CD4-positive, alpha-beta T cell treated with Interleukin-12 subunit alpha and Interleukin-12 subunit beta, for 1 hour (primary cell): ENCODE results near the gene ZNRF3.

Experiments
- DNase-seq: peaks from one replicate; pipeline ENCODE4 v3.0.0-alpha.2; 2020

ZNRF3 gene

DNA sequence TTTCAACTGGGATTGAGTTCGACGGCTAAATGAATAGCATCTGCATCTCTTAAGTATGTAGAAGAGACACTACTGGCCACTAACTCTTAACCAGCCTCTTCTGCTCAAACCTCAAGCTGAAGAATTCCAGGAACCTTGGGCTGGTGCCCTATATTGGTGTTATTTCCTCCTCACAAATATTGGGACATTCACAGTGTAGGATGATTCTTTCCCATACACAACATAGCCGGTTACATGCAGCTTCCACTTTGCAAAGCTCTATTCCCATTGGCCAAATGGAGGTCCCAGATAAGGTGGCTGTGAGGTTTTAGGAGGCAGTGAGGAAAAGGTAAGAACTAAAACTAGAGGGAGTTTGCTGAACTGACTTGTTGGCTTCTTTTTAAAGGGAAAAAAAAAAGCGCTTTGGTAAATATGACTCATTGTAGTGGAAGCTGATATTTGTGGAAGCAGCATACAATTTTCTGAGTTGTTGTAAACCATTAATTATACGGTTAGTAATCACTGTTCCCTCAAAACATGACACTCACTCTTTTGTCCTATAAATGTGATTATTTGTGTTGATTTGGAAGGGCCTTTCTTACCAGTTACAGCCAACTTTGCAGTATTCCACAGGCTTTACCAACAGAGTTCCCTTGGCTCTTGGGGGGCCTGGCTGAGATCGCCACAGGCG, 160.7 kb downstream of the ZNRF3 start:
- DNase-seq = no peak

DNA sequence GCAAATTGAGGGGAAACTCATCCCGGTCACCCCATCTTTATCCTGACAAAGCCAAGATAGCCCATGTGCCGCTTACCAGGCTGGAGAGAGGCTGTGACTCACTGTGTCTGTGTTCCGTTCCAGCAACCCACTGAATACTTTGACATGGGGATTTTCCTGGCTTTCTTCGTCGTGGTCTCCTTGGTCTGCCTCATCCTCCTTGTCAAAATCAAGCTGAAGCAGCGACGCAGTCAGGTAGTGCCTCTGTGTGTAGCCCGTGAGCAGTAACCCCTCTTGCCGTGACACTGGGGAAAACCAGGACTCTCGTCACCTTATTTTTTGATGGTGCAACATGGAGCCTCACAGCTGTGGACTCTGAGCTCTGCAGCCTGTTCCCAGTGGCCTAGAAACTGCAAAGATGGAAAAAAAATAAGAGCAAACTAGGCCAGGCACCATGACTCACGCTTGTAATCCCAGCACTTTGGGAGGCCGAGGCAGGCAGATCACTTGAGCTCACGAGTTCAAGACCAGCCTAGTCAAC, 161.3 kb downstream of the ZNRF3 start:
- DNase-seq = no peak

DNA sequence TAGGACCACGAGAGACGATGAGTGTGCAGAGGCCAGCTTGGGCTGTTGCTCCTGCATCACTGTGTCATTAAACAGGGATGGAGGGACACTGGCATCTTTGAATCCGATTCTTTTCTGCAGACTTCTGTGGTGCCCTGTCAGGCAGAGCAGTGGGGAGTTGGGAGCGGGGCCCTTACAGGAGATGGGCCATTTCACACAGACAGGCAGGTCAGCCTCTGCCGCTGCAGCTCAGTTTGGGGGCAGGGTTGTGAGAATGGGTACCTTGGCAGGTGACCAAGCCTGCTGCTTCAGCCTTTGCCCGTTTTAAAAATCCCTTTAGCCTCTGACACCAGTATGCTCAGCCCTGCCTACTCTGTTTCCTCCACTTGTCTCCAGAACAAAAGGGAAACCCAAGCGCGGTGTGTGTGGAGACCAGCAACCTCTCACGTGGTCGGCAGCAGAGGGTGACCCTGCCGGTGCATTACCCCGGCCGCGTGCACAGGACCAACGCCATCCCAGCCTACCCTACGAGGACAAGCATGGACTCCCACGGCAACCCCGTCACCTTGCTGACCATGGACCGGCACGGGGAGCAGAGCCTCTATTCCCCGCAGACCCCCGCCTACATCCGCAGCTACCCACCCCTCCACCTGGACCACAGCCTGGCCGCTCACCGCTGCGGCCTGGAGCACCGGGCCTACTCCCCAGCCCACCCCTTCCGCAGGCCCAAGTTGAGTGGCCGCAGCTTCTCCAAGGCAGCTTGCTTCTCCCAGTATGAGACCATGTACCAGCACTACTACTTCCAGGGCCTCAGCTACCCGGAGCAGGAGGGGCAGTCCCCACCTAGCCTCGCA, 165.7 kb downstream of the ZNRF3 start:
- no peak for DNase-seq

DNA sequence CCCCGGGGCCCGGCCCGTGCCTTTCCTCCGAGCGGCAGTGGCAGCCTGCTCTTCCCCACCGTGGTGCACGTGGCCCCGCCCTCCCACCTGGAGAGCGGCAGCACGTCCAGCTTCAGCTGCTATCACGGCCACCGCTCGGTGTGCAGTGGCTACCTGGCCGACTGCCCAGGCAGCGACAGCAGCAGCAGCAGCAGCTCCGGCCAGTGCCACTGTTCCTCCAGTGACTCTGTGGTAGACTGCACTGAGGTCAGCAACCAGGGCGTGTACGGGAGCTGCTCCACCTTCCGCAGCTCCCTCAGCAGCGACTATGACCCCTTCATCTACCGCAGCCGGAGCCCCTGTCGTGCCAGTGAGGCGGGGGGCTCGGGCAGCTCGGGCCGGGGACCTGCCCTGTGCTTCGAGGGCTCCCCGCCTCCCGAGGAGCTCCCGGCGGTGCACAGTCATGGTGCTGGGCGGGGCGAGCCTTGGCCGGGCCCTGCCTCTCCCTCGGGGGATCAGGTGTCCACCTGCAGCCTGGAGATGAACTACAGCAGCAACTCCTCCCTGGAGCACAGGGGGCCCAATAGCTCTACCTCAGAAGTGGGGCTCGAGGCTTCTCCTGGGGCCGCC, 166.4 kb downstream of the ZNRF3 start:
- no peak for DNase-seq

DNA sequence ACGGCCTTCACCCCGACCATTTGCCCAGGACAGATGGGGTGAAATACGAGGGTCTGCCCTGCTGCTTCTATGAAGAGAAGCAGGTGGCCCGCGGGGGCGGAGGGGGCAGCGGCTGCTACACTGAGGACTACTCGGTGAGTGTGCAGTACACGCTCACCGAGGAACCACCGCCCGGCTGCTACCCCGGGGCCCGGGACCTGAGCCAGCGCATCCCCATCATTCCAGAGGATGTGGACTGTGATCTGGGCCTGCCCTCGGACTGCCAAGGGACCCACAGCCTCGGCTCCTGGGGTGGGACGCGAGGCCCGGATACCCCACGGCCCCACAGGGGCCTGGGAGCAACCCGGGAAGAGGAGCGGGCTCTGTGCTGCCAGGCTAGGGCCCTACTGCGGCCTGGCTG, 167.1 kb downstream of the ZNRF3 start:
- DNase-seq = no peak

DNA sequence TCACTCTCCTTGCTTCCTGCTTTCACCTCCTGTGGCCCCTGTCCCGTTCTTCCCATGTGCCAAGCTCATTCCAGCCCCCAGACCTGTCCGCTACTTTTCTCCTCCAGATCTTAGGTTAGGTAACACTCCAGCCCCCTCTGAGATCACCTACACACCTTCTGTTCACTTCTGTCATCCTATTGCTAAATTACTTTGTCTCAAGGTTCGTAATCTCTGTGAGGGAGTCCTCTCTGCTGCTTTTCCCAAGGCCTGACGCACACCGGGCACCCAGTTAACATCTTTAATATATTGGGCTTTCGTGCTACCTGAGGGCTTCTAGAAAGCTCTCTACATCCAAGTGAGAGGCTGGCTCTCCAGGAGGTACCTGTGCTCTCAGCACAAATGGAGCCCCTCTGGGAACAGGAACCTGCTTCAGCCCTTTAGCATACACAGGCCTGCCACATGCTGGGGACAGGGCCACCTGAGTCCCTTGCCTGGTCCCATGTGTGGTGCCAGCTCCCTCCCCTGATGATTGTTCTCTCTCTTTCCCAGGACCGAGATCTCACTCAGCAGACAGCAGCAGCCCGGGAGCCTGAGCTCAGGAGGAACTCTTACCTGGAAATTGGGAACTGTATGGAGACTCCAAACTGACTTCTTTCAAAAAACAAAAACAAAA, 169.8 kb downstream of the ZNRF3 start:
- DNase-seq = no peak

DNA sequence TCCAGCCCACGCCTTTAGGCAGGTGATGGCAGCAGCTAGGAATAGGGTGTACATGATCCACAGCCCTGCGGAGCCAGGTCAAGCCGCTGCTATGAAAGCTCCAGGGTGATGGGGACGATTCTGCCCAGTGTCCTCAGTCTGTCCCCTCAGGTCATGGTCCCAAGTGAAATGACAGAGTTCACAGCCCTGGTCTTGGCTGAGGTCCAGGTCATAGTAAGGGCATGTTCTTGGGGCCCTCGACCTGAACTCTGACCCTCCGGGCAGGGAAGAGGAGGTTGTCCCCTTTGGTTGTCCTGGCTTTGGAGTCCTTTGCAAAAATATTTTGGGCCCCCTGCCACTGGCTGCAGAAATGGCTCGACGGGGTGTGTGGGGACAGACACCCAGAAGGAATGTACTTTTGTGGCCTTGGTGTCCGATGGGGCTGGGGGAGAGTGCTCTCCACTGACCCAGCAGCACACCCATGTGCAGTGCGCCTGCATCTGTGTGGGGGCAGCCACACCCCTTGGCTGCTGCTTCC, 170.9 kb downstream of the ZNRF3 start:
- no peak for DNase-seq

DNA sequence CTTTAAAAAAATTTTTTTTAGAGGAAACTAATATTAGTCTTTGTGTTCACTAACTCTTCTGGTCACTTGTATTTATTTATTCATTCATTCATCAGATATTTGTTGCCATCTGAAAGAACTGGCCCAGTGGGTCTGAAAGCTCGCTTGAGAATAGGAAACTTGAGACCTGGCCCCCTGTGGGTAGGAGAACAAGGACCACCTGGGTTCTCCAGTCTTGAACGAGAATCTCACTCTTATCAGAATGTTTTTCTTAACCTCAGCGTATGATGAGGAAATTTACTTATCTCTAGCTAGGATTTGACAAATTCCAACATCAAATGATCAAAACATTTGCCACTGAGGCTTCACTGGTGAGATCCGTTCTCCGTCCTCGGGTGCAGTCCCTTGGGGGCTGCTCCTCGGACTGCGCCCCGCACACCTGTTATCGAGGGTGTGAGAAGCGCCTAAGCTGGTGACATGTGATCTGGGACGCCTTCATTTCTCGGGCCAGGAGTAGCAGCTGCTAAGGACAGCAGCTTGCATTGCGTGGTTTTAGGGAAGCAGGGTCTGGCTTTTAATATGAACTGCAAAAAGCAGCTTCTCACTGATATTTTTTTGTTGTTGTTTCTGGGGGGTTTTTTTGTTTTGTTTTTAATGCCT, 171.9 kb downstream of the ZNRF3 start:
- DNase-seq = no peak

DNA sequence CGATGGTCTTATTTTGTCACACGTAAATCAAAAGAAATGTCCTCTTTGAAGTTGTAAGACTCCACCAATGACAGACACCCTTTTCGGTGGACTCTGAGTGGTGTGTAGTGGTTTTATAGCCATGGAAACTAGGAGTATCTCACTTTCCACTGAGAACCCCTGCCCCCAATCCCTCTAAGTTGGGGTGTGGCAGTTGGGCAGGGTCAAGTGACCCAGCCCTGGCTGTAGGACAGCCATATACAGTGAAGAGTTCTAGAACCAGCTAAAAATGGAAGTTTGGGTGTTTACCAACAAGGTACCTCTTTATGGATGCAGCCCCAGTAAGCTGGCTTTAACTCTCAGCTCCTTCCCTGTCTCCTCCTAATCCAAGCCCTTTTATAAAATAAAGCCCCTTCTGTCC, 173.1 kb downstream of the ZNRF3 start:
- DNase-seq = no peak

DNA sequence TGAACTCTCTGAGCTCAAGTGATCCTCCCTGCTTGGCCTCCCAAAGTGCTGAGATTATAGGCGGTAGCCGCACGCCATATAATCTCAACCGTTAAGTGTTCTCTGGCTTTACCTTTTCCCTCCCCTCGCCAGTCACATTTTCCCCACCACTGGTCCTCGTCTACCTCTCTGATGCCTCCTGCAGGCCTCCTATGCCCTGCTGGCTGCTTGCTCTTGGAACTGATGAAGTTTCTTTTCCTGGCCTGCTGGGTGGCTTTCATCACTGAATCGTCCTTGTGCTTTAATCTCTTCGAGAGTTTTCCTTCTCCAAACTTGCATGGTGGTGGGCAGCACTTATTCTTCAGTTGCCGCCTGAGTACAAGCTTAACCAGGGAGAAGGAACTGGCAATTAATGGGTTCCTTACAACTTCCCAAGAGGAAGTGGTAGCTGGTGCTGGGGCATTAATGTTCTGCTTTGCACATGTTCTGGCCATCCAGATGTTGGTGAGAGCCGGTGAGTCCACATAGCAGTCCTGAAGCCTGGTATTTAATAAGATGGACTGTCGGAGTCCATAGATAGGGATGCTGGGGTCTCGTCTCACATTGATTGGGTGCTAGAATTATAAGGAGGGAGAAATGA, 177.0 kb downstream of the ZNRF3 start:
- no peak for DNase-seq

DNA sequence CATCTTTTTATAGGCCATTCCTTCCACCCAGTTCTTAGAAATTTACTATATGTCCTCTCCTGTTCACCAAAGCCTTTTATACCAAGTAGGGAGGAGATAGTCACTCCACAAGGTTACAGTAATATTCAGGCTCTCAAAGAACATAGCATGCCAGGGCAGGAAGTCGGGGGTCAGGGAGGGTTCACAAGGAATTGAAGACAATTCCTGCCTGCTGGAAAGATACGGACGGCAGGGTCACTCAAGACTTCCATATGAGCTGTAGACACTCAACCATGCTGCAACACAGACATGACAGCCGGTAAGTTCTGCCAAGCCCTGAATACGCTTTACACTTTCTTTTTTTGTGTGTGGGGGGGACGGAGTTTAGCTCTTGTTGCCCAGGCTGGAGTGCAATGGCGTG, 177.6 kb downstream of the ZNRF3 start:
- DNase-seq = no peak

DNA sequence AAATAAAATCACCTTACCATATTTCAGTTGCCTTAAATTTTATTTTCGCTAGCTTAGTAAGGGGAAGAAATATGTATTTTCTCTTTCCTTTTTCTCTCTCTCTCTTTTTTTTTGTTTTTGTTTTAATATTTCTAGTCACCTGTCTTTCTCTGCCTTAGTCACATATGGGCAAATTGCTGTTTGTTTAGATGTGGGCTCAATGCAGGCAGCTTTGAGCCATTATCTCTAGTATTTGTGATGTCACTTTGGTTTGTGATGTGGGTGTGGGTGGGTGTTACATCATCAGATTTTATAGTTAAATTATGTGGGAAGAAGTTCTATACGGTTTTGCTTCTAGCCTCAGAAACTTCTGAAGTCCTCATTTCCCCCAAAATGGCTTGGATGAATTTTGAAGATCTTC, 178.4 kb downstream of the ZNRF3 start, which contains the start of gene C22orf31:
Gene C22orf31, minus strand, starts transcription at position 59 of the 400 bp plus-strand sequence. Its CDS starts 39 bp downstream, at position 20.
- no peak for DNase-seq

DNA sequence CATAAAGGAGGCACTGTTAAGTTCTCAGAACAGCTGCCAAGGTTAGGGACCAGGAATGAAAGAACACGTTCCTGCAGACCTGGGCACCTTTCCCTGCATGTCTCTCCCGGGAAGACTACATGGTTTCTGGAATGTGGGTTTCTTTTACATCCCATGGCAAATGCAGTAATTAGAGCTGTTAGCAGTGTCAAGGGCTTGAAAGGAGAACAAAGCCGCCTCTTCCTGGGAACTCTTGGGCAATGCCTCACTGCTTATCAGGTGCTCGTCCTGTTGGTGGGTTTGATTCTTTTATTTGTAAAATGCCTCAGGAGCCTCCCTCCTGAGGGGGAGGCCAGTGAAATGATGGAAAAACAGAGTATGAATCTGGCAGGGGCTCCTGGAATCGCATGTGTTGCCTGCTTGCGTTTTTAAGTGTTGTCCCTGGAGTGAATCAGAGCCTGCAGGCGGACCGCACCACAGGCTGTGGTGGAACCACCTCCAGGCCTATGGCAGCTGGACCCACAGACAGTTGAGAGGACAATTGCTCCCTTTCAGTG, 179.0 kb downstream of the ZNRF3 start:
- DNase-seq = no peak

DNA sequence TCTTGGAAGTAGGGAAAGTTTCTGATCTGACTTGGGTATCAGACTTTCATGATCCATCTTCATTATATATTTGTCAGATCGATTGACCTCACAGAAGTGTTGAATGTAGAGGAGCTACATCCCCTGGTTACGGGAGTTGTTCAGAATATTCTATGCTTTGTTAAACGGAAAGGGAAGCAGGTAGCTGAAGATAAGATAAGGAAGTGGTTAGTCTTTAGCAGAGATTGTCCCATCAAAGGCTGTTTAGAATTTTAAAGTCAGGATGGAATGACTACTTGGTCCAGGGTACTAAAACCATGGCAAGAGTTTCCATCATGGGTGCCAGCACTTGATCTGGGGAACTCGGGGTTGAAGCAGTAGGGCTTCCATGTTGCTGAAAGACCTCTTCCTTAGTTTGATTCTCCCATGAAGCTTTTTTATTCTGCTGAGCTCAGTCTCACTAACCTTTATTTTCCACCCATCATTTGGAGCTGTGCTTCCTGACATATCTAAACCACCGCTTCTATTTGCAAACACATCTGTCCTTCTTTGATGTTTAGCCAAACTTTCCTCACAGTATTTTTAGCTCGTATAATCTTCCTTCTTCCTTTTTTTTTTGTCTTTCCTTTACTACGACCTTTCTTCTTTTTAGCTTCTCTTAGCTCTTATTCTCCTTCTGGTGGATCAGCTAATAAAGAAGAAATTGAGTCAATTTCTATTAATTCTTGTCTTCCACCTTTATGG, 182.3 kb downstream of the ZNRF3 start:
- DNase-seq = no peak

DNA sequence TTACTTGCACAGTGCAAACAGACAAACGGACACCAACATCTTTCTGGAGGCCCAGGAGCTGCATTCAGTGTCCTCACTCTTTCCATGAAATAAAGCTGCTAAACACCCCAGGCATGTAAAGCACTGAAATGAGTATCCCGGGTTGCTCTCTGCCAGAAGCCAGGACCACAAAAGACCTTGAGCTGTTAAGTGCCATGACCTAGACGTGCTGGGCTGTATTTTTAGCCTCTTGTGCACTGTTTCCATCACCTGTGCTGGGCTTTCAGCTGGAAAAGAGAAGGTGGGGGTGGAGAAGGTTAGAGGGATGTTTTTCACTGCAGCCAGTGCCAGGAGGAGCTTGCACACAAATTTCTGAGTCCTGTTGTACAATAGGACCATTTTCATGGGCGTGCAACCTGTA, 186.1 kb downstream of the ZNRF3 start:
- DNase-seq = no peak

DNA sequence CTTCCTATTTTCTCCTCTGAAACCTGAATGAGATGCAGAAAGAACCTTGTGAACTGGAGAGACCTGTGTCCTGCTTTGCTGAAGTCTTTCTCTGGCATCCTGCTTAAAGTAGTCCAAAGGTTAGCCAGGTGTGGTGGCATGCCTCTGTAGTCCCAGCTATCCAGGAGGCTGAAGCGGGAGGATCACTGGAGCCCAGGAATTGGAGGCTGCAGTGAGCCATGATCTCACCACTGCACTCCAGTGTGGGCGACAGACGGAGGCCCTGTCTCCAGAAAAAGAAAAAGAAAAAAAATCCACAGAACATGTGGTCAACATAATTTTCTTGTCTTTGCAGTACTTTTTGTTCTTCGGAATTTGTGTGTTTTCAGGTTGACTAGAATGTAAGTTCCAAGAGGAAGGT, 187.1 kb downstream of the ZNRF3 start:
- no peak for DNase-seq

DNA sequence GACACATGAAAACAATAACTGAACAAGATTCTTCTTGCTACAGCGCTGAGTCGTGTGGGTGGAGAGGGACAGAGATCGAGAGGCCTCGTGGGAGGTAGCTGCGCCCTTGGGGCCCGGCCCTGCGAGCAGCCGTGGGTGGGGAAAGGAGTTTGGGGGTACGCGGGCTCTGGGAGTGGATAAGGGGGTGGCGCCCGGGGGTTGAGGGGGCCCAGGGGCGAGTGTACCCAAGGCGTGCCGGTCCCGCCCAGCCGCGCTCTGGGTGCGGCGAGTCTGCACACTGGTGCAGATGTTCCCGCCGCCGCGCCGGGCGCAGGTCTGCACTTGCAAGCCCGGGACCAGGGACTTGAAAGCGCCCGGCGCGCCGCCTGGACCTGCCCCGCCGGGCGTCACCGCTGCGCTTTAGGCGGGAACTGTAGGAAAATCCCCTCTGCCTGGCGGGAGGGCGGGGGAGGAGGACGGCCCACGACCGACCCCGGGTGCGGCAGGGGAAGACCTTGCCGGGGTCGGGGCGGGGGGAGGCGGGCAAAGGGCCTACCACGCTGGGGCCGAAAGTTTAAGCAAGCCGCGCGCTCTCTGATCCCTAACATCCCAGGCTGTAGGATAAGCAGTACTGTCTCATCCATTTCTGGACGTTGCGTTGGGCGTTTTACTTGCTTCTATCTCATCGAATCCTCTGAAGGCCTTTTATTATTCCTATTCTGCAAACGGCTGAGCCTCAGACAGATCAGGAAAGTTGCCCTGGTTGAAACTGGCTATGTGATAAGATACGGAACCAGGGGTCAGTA, 188.1 kb downstream of the ZNRF3 start:
- peak; percentile 14 for DNase-seq

DNA sequence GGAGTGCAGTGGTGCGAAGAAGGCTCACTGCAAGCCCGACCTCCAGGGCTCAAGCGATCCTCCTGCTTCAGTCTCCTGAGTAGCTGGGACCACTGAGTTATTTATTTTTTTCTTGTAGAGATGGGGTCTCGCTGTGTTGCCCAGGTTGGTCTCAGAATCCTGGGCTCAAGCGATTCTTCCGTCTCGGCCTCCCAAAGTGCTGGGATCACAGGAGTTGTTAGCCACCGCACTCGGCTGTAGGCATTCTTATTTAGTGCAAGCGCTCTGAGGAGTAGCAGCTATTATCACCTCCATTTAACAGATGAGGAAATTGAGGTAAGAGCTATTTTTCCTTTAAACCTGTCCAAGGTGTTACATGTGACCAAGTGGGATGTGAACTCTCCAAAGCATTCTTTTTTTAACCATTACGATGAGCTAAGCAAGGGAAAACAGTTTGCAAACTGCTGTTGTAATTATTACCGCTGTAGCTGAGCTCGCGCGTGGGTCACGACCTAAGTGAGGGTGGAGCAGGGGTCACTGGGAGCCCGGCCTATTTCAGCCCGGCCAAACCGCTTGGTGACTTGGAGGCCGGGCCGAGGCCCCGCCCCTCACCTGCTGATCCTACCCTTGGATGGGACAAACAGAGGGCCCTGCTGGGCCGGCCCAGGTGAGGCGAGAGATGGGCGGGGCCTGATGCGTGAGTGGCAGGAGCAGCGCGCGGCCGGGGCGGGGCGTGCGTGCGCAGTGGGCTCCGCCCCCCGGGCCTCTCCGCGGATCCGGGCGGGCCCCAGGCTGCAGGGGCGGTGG, 189.0 kb downstream of the ZNRF3 start:
- peak; percentile 86 for DNase-seq

DNA sequence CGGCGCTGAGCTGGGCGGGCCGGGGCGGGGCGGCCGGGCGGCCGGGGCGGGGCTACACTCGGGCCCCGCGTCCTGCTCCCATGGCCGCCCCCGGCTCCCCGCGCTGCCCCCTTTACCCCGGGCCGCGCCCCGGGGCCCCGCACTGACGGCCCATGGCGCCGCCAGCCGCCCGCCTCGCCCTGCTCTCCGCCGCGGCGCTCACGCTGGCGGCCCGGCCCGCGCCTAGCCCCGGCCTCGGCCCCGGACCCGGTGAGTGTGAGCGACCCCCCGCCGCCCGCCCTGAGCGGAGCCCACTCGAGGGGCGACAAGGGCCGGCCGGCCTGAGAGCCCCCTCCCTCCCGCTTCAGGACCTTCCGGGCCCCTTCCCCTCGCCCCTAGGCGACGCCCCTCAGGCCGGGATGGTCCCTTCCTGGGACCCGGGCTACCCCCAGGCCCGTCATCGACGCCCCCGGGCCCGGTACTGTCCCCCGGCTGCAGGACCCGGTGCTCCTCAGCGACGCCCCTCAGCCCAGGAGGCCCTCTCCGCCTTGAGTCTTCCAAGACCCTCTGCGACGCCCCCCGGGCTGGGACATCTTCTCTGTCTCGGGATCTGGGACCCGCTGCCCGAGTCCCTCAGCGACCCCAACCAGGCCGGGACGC, 189.7 kb downstream of the ZNRF3 start, which contains the start of gene KREMEN1:
Gene KREMEN1, plus strand, starts transcription at position 57 of the 639 bp plus-strand sequence. Its CDS starts 96 bp downstream, at position 153.
- DNase-seq = no peak
